ENCODE results near the gene GOLGA2. TPM values are rescaled to one million over a fixed set of nuclear protein-coding genes. Genes with fewer than 3 reads are reported as not detected.

Gene GOLGA2
- total RNA-seq, 2 experiments from 2014 or later: 23.4 to 24.3 TPM

DNA sequence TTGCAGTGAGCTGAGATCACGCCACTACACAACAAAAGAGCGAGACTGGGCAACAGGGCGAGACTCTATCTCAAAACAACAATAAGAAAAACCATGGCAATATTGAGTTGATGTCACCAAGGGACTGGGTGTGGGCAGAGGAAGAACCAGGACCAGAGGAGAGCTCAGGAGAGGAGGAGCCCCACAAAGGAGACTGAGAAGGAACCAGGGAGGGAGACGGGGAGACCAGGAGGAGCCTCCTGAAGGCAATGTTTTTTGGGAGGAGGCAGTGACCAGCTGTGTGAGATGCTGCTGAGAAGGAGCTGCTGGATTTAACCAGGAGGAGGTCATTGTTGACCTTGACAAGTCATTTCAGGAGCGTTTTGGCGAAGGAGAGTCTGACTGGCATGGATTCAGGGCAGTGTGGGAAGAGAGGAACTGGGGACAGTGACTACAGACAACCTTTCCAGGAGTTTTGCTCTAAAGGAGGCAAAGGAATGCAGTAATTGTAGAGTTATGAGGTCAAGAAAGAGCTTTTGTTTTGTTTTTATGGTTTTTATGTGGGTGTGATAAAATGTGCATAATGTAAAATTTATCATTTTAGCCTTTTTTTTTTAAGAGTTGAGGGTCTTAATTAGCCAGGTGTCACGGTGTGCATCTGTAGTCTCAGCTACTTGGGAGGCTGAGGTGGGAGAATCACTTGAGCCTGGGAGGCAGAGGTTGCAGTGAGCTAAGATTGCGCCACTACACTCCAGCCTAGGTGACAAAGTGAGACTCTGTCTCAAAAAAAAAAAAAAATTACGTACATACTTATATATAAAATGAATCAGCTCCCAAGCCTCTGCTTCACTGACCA is 28.5 kb upstream of the GOLGA2 start:
- H3K27ac Mint-ChIP-seq: no peak overlapping the region
- H3K27me3 Mint-ChIP-seq: no peaks in the 10 kb centered on the region
- DNase-seq: no peak
- no peak overlapping the region for H3K4me3 Mint-ChIP-seq
- H3K36me3 Mint-ChIP-seq: peaks cover 5% of the 10 kb centered on the region
- no peaks in the 10 kb centered on the region for H3K4me1 Mint-ChIP-seq
- no peaks in the 10 kb centered on the region for H3K9me3 Mint-ChIP-seq

DNA sequence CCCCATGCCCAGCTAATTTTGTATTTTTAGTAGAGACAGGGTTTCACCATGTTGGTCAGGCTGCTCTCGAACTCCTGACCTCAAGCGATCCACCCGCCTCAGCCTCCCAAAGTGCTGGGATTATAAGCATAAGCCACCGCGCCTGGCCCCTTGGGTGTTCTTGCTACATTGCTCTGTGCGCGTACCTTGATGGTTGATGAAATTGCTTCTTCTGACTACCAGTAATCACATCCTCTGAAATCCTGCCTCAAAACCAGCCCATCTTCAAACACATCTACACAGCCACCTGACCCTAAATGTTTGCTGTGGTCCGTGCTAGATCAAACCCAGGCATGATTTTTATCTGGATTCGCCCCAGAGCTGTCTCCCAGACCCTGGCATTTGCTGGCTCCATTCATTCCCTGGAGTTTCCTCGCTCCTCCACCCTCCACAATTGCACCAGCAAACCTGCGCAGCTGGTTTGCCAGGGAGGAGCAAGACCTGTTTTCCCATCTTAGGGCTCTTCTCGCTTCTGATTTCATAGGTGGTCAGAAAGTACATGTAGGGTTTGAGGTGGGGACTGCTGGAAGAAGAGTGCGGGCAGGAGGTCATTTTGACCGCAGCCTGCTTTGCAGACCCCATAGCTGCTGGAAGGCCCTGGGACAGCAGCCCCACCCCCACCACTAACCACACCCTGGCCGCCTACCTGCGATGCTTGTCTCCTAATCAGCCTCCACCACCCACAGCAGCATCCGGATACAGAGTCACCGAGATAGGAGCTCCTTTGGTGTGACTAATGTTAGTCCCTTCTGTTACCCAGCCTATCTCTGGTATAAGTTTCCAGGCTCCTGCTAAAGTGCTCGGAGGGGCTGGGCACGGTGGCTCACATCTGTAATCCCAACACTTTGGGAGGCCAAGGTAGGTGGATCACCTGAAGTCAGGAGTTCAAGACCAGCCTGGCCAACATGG is 23.0 kb upstream of the GOLGA2 start:
- Mint-ChIP-seq H3K27me3 (no peaks in the 10 kb centered on the region), H3K9me3 (no peaks in the 10 kb centered on the region), H3K27ac (no peak overlapping the region), H3K4me3 (no peak overlapping the region), H3K4me1 (peaks cover 2% of the 10 kb centered on the region), H3K36me3 (no peaks in the 10 kb centered on the region)
- no peak for DNase-seq

DNA sequence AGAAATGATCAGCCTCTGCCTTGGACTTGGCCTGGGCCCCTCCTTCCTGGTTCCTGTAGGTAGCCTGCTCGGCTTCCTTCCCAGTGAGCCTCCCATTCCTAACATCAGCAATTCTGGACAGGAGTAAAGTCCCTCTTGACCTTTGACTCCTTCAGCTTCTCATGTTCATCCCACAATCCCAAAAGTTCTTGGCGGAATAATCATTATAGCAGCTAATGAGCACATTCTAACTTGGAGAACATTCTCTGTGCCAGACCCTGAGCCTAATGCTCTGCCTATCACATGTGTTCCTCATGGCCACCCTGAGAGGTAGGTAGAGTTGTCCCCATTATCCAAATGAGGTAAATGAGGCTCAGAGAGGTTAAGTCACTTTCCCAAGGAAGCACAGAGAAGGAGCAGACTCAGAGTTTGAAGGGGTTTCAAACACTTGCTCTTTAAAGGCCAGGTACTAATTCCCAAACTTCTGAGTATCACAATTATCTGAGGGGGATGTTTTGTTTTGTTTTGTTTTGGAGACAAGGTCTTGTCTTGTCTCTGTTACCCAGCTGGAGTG is 21.5 kb upstream of the GOLGA2 start:
- H3K27ac Mint-ChIP-seq: no peak overlapping the region
- no peak overlapping the region for H3K4me3 Mint-ChIP-seq

GRCh38 chr9:128296340-128297220 is 20.8 kb upstream of the GOLGA2 start:
- Mint-ChIP-seq H3K27me3 (no peaks in the 10 kb centered on the region), H3K4me3 (no peak overlapping the region), H3K4me1 (peaks cover 2% of the 10 kb centered on the region), H3K9me3 (no peaks in the 10 kb centered on the region), H3K36me3 (no peaks in the 10 kb centered on the region), H3K27ac (no peak overlapping the region)
- no peak for DNase-seq

More for the DNA sequence above, 21.5 kb upstream of the GOLGA2 start:
- DNase-seq: no peak
- peaks cover 2% of the 10 kb centered on the region for H3K4me1 Mint-ChIP-seq
- H3K36me3 Mint-ChIP-seq: no peaks in the 10 kb centered on the region
- no peaks in the 10 kb centered on the region for H3K27me3 Mint-ChIP-seq
- H3K9me3 Mint-ChIP-seq: no peaks in the 10 kb centered on the region

DNA sequence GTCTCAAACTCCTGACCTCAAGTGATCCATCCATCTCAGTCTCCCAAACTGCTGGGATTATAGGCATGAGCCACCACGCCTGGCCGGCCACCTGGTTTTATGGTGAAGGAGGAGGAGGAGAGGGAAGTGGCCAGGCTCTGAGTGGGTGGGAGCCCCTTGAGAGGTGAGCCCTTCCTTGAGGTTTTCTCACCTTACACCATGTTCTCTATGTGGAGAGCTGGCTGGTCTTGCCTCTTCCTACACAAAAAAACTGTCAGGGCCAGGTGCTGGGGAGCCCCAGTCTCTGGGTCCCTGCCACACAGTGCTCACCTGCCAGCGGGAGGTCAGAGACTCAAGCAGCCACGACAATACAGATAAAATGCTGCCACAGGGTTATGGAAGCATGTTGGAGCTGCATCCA is 18.3 kb upstream of the GOLGA2 start:
- no peak overlapping the region for H3K4me3 Mint-ChIP-seq
- no peak overlapping the region for H3K27ac Mint-ChIP-seq
- H3K9me3 Mint-ChIP-seq: no peaks in the 10 kb centered on the region
- H3K4me1 Mint-ChIP-seq: peaks cover 2% of the 10 kb centered on the region
- no peaks in the 10 kb centered on the region for H3K36me3 Mint-ChIP-seq
- H3K27me3 Mint-ChIP-seq: no peaks in the 10 kb centered on the region
- no peak for DNase-seq

DNA sequence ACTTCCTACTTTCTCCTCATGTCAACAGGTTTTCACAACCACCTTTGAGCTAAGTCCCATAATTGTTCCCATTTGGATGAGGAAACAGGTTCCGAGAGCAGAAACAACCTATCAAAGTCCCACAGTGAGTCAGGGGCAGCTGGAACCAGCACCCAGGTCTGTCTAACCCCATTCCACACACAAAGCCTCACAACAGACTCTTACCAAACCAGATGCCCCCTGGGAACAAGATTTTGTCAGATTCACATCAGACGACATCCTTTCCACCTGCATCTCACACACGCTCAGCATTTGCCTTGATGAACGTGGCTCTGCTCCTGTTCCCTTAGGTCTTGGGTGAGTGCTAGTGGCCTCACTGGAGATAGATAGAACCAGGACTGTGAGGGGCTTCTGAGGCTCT is 17.3 kb upstream of the GOLGA2 start:
- Mint-ChIP-seq H3K36me3 (no peaks in the 10 kb centered on the region), H3K27ac (no peak overlapping the region), H3K4me3 (no peak overlapping the region), H3K4me1 (peaks cover 2% of the 10 kb centered on the region), H3K27me3 (no peaks in the 10 kb centered on the region), H3K9me3 (no peaks in the 10 kb centered on the region)
- no peak for DNase-seq

GRCh38 chr9:128292009-128292408 is 16.2 kb upstream of the GOLGA2 start:
- H3K4me1 Mint-ChIP-seq: peaks cover 2% of the 10 kb centered on the region
- H3K27me3 Mint-ChIP-seq: no peaks in the 10 kb centered on the region
- DNase-seq: no peak
- no peaks in the 10 kb centered on the region for H3K36me3 Mint-ChIP-seq
- no peak overlapping the region for H3K4me3 Mint-ChIP-seq
- H3K27ac Mint-ChIP-seq: no peak overlapping the region
- H3K9me3 Mint-ChIP-seq: no peaks in the 10 kb centered on the region

- Mint-ChIP-seq H3K27me3 (no peaks in the 10 kb centered on the region), H3K36me3 (peaks cover 4% of the 10 kb centered on the region), H3K4me1 (no peaks in the 10 kb centered on the region), H3K9me3 (no peaks in the 10 kb centered on the region), H3K4me3 (no peak overlapping the region), H3K27ac (no peak overlapping the region)
- DNase-seq: no peak
These were observed 12.6 kb upstream of the GOLGA2 start for GRCh38 chr9:128288273-128289004.

DNA sequence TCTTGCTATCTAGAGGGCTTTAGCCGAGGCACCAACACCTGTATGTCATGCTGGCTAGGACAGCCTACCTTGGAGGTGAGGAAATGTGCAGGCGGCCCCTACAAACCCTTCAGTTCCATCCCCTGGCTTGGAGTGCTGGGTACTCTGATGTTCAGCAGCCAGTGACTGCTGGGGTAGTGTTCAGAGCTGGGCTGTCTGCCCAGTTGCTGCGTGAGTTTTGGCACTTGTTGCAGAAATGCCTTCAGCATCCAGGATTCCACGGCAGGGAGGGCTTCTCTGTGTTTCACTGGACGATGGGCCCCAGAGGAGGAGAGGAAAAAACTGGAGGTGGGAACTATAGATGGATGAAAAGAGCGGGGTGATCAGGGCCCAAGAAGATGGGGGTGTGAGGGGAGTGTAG is 10.6 kb upstream of the GOLGA2 start:
- H3K9me3 Mint-ChIP-seq: no peaks in the 10 kb centered on the region
- H3K4me3 Mint-ChIP-seq: no peak overlapping the region
- no peak overlapping the region for H3K27ac Mint-ChIP-seq
- no peak for DNase-seq
- H3K36me3 Mint-ChIP-seq: peaks cover 4% of the 10 kb centered on the region
- H3K4me1 Mint-ChIP-seq: no peaks in the 10 kb centered on the region
- H3K27me3 Mint-ChIP-seq: no peaks in the 10 kb centered on the region

DNA sequence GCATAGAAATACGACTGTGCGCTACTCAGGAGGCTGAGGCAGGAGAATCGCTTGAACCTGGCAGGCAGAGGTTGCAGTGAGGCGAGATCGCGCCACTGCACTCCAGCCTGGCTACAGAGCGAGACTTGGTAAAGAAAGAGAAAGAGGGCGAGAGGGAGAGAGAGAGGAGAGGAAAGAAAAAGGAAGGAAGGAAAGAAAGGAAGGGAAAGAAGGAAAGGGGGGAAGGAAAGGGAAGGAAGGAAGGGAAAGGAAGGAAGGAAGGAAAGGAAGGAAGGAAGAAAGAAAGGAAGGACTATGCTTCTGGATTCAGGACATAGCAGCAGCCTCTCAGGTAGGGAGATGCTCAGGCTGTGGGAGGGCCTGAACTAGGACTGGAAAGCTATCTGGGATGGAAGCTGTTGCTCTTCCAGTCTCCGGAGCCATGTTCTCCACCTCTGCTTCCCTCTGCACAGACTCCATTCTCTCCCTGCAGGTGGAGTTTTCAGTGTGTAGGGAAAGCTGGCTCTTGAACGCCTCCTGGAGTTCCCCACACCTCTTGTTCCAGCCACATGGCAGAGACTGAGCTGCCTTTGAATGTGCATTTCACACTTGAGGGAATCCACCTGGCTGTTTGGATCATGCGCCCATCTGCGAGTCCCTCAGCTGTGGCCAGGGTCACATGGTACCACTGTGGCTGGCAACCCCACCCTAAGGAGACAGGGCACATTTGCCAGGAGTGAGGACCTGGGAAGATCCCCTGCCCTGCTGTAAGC is 9.4 kb upstream of the GOLGA2 start:
- Mint-ChIP-seq H3K4me3 (no peak overlapping the region), H3K27ac (no peak overlapping the region), H3K9me3 (no peaks in the 10 kb centered on the region), H3K36me3 (peaks cover 4% of the 10 kb centered on the region), H3K27me3 (no peaks in the 10 kb centered on the region), H3K4me1 (no peaks in the 10 kb centered on the region)
- DNase-seq: no peak

- Mint-ChIP-seq H3K4me3 (no peak overlapping the region), H3K27ac (no peak overlapping the region), H3K9me3 (no peaks in the 10 kb centered on the region)
These were observed 6.7 kb upstream of the GOLGA2 start for GRCh38 chr9:128282500-128282899.

GRCh38 chr9:128280084-128280622 is 4.3 kb upstream of the GOLGA2 start:
- no peaks in the 10 kb centered on the region for H3K9me3 Mint-ChIP-seq
- DNase-seq: no peak
- H3K27me3 Mint-ChIP-seq: no peaks in the 10 kb centered on the region
- H3K27ac Mint-ChIP-seq: peak overlapping the region; percentile 5
- H3K4me1 Mint-ChIP-seq: peaks cover 10% of the 10 kb centered on the region
- no peak overlapping the region for H3K4me3 Mint-ChIP-seq
- peaks cover 5% of the 10 kb centered on the region for H3K36me3 Mint-ChIP-seq

More at GRCh38 chr9:128282500-128282899, 6.7 kb upstream of the GOLGA2 start:
- Mint-ChIP-seq H3K27me3 (no peaks in the 10 kb centered on the region), H3K4me1 (no peaks in the 10 kb centered on the region), H3K36me3 (peaks cover 4% of the 10 kb centered on the region)
- DNase-seq: no peak

All from activated naive CD8-positive, alpha-beta T cell treated with anti-CD3 and anti-CD28 coated beads for 36 hours (primary cell).